A673 (cell line): ENCODE measurements around the gene CEP131.

Source experiments
- EZH2 ChIP-seq: fragments of 200-600 bp; sonication (generic); IDR thresholded peaks from 2 replicates; pipeline ENCODE4 v1.6.1; 2017; ENCODE audit warnings: borderline replicate concordance, low read depth, mild to moderate bottlenecking, mixed read lengths, antibody characterized with exemption, low read length; ENCODE audit not compliant: poor library complexity, severe bottlenecking
- TF ChIP-seq, protein P1 (sequence below): fragments of 300-800, 200-600 bp; sonication (generic); conservative IDR thresholded peaks from 2 replicates; pipeline ENCODE4 v1.5.1; 2017; ENCODE audit warnings: low read depth, mild to moderate bottlenecking, antibody characterized with exemption, low read length, moderate library complexity, mixed read lengths

- TF ChIP-seq, protein P1, sequence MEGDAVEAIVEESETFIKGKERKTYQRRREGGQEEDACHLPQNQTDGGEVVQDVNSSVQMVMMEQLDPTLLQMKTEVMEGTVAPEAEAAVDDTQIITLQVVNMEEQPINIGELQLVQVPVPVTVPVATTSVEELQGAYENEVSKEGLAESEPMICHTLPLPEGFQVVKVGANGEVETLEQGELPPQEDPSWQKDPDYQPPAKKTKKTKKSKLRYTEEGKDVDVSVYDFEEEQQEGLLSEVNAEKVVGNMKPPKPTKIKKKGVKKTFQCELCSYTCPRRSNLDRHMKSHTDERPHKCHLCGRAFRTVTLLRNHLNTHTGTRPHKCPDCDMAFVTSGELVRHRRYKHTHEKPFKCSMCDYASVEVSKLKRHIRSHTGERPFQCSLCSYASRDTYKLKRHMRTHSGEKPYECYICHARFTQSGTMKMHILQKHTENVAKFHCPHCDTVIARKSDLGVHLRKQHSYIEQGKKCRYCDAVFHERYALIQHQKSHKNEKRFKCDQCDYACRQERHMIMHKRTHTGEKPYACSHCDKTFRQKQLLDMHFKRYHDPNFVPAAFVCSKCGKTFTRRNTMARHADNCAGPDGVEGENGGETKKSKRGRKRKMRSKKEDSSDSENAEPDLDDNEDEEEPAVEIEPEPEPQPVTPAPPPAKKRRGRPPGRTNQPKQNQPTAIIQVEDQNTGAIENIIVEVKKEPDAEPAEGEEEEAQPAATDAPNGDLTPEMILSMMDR = no peak
- TF ChIP-seq EZH2 = no peak
These were observed 23.5 kb upstream of the CEP131 start for GRCh38 chr17:81246343-81246670.
